Measurements from ENCODE around the gene GLT8D1. TPM values are rescaled to one million over a fixed set of nuclear protein-coding genes. Genes with fewer than 3 reads are reported as not detected.

Gene GLT8D1
- total and polyA plus RNA-seq, 9 of the 15 experiments (the other 6 are each of a cell fraction or from before 2014, with no cell fraction given) = 14.1 to 65.9 (median 33.7) TPM

- TF ChIP-seq, protein P1, sequence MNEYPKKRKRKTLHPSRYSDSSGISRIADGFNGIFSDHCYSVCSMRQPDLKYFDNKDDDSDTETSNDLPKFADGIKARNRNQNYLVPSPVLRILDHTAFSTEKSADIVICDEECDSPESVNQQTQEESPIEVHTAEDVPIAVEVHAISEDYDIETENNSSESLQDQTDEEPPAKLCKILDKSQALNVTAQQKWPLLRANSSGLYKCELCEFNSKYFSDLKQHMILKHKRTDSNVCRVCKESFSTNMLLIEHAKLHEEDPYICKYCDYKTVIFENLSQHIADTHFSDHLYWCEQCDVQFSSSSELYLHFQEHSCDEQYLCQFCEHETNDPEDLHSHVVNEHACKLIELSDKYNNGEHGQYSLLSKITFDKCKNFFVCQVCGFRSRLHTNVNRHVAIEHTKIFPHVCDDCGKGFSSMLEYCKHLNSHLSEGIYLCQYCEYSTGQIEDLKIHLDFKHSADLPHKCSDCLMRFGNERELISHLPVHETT (CRISPR knock-in tag; conservative IDR thresholded peaks at IDR 0.05 in 1 of 2, IDR thresholded peaks at IDR 0.05 in 1 of 2) = no peak
- TF ChIP-seq, protein P2, sequence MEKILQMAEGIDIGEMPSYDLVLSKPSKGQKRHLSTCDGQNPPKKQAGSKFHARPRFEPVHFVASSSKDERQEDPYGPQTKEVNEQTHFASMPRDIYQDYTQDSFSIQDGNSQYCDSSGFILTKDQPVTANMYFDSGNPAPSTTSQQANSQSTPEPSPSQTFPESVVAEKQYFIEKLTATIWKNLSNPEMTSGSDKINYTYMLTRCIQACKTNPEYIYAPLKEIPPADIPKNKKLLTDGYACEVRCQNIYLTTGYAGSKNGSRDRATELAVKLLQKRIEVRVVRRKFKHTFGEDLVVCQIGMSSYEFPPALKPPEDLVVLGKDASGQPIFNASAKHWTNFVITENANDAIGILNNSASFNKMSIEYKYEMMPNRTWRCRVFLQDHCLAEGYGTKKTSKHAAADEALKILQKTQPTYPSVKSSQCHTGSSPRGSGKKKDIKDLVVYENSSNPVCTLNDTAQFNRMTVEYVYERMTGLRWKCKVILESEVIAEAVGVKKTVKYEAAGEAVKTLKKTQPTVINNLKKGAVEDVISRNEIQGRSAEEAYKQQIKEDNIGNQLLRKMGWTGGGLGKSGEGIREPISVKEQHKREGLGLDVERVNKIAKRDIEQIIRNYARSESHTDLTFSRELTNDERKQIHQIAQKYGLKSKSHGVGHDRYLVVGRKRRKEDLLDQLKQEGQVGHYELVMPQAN (IDR thresholded peaks at IDR 0.05; ENCODE audit: borderline replicate concordance) = peak; percentile 21; the same call in 1 of the 2 replicates
- TF ChIP-seq, protein P3, sequence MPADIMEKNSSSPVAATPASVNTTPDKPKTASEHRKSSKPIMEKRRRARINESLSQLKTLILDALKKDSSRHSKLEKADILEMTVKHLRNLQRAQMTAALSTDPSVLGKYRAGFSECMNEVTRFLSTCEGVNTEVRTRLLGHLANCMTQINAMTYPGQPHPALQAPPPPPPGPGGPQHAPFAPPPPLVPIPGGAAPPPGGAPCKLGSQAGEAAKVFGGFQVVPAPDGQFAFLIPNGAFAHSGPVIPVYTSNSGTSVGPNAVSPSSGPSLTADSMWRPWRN (IDR thresholded peaks at IDR 0.05; ENCODE audit: low read depth) = no peak
- TF ChIP-seq MAZ (CRISPR knock-in tag; conservative IDR thresholded peaks at IDR 0.05 in 1 of 2, IDR thresholded peaks at IDR 0.05 in 1 of 2) (peak in 1 of 2 experiments; percentile 23; a peak in 1 of 4 replicates), TGIF2 (CRISPR knock-in tag; IDR thresholded peaks at IDR 0.05) (no peak), ZNF655 (CRISPR knock-in tag; IDR thresholded peaks at IDR 0.05) (no peak), ZNF408 (CRISPR knock-in tag; IDR thresholded peaks at IDR 0.05; ENCODE audit: low read depth) (no peak), TRIM24 (IDR thresholded peaks at IDR 0.05) (no peak), FUS (optimal IDR thresholded peaks at IDR 0.05; ENCODE audit: low read depth, low read length) (no peak), ZBTB26 (CRISPR knock-in tag; IDR thresholded peaks at IDR 0.05) (no peak), HCFC1 (IDR thresholded peaks at IDR 0.05; ENCODE audit: low read depth, low read length) (no peak), PRMT5 (CRISPR knock-in tag; IDR thresholded peaks at IDR 0.05) (no peak), MITF (IDR thresholded peaks at IDR 0.05) (no peak), CHAMP1 (IDR thresholded peaks at IDR 0.05) (no peak)
- TF ChIP-seq, protein P4, sequence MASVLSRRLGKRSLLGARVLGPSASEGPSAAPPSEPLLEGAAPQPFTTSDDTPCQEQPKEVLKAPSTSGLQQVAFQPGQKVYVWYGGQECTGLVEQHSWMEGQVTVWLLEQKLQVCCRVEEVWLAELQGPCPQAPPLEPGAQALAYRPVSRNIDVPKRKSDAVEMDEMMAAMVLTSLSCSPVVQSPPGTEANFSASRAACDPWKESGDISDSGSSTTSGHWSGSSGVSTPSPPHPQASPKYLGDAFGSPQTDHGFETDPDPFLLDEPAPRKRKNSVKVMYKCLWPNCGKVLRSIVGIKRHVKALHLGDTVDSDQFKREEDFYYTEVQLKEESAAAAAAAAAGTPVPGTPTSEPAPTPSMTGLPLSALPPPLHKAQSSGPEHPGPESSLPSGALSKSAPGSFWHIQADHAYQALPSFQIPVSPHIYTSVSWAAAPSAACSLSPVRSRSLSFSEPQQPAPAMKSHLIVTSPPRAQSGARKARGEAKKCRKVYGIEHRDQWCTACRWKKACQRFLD (CRISPR knock-in tag; IDR thresholded peaks at IDR 0.05) = 0 out of 2 replicates have a peak, but pooled peaks have one; percentile 40
Measured at GRCh38 chr3:52685285-52685708, 20.3 kb downstream of the GLT8D1 start (continued).
